HG02798 (cell line): ENCODE measurements around the gene RXRA.

Experiments
- ATAC-seq: cut with Tn5 transposase; IDR thresholded peaks from one replicate; pipeline ENCODE4 v1.9.1; 2021; ENCODE audit warnings: mild to moderate bottlenecking; ENCODE audit not compliant: unreplicated experiment, poor library complexity

RXRA gene

DNA sequence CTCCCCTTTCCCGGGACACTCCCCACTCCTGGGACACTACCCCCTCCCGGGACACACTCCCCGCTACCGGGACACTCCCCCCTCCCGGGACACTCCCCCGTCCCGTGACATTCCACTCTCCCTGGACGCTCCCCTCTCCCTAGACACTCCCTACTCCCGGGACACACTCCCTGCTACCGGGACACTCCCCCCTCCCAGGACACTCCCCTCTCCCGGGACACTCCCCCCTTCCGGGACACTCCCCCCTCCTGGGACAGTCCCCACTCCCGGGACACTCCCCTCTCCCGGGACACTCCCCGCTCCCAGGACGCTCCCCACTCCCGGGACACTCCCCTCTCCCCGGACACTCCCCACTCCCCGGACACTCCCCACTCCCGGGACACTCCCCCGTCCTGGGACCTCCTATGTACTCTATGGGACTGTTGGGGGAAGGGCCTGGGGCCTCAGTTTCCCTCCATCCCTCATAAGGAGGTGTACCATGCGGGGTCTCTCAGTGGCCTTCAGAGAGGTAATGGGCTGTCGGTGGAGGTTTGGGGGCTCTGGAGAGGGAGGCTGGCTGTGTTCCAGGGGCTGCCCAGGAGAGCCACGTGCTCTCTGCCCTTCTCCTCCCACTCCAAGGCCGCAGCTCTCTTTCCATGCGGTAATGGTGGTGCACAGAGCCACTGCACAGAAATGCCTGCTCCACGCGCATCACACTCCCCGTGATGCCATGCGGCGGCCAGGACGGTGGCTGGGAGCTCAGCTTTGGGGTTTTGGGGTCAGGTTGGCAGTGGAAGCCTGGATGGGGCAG, 96.2 kb downstream of the RXRA start:
- ATAC-seq: no peak

DNA sequence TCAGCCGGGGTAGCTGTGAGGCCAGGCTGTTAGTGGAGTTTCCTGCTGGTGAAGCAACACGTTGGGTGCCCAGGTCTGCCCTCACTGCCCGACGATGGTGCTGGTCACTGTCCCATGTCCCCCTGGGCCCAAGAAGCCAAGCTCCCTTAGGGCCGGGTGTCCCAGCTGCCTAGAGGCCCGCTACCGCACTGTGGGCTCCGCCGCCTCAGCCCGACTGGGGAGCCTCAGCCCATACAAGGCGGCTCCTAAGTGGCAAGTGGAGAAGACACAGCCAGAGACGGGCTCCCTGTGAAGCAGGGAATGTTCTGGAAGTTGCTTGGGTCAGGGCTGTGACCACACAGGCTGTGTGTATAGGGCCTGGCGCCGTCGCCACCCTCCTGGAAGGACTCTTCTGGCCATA, 96.9 kb downstream of the RXRA start:
- ATAC-seq: no peak

DNA sequence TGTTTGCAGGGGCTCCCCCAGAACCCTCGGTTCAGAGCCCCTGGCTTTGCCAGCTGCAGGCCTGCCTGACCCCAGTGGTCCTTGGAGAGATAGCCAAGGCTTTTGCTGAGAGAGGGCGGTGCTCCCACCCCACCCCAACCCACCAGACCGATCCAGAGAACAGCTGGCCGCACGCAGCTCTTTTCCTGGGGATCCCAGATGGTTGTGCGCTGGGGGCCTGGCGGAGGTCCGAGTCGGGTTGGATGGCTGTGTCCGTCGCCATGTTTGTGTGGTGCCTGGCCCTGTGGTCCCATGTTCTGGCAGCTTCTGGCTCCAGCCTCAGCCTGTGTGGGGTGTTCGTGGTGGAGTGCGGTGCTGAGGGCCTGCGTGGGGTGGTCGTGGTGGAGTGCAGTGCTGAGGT, 97.5 kb downstream of the RXRA start:
- ATAC-seq: no peak

- no peak for ATAC-seq
Observed at GRCh38 chr9:134424818-134425217, 98.6 kb downstream of the RXRA start.

DNA sequence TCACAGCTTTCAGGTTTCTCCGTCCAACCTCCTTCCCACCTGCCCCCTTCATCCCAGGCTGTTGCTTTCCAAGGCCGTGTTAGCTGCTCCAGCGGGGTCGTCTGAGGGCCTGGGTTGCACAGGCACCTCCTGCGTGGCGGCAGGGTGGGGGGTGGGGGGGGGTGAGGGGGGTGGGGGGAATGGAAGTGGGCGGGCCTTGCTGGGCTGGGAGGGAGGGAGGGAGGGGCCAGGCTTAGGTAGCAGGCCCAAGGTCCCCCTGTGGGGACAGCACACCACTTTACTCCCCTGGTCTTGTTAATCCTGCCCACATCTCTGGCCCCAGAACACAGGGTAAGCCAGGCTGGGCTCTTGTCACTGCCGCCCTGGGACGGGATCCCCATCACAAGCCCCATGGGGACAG, 99.1 kb downstream of the RXRA start:
- ATAC-seq: no peak

- ATAC-seq: no peak
Observed at GRCh38 chr9:134425812-134426211, 99.6 kb downstream of the RXRA start.

DNA sequence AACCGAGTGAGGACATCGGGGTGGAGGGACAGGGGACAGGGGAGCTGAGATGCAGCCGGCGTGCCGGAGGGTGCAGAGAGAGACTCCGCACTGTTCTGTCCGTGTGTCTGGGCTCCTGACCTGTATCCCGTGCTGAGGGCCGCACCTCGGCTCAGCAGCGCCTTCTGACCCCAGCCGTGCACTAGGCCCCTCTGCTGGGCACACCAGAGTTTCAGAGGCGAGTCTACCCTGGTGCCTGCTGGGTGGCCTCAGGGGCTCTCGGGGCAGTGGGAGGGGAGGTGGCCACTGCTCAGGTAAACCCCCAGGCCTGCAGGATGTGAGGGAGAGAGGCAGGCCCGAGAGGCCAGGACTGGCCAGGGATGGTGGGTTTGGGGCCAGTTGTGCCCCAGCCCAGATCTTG, 100.2 kb downstream of the RXRA start:
- ATAC-seq: no peak

DNA sequence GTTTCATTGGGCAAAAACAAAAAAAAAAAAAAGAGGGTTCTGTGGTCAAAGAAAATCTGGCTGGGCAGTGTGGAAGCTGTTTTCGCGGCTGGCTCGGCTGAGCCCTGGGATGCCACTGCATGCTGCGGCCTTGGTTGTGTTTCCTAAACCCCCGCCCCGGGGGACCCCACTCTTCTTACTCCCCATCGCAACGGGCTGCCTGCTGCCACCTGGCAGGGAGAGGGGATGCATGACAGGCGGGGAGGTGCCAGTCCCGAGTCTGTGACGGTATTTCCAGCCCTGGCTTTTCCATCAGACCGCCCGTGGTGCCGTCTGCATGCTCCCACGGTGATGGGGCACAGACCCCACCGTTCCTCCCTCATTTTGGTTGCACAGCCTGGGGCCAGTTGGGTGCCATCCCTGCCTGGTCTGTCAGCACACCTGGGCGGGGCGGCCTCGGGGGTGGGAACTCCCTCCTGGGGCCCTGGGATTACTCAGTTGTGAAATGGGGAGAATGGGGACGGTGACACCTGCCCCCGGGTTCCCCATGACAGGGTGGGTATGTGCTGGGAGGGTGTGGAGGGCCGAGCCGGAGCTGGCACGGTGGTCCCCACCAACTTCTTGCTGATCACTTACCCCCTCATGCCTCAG, 101.0 kb downstream of the RXRA start:
- ATAC-seq: no peak

- ATAC-seq: no peak
Observed at GRCh38 chr9:134428559-134428958, 102.3 kb downstream of the RXRA start.

DNA sequence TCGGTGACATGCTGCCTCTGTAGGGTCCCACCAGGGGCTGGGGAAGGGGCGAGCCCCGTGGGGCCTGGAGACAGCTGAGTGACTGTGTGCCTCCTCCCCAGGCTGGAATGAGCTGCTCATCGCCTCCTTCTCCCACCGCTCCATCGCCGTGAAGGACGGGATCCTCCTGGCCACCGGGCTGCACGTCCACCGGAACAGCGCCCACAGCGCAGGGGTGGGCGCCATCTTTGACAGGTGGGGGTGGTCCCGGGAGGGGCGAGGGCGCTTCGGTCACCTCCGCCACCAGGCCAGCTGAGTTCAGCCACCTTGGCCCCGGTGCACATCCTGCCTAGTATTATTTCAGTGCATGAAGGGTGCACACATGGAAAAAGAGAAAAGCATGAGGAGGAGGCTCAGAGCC, 102.8 kb downstream of the RXRA start:
- ATAC-seq: no peak

- ATAC-seq: no peak
Observed at GRCh38 chr9:134429481-134429880, 103.2 kb downstream of the RXRA start.

DNA sequence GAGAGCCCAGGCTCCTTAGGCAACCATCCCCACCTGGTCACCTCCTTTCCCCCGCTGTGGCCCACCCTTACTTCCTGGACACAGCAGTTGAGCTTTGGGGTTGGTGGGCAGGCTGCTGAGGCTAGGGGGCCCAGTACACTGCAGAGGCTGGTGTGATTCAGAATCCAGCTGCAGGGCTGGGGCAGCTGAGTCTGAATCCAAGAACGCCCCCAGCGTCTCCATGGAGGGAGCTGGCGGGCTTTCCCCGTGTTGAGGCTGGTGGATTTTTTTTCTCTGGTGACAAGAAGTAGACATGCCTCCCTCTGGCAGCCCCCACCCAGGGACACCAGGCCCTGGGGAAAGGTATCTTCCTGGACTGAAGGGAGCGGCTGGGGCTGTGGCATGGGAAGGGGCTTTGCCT, 104.8 kb downstream of the RXRA start:
- no peak for ATAC-seq

GRCh38 chr9:134431626-134432025, 105.4 kb downstream of the RXRA start:
- ATAC-seq: no peak

DNA sequence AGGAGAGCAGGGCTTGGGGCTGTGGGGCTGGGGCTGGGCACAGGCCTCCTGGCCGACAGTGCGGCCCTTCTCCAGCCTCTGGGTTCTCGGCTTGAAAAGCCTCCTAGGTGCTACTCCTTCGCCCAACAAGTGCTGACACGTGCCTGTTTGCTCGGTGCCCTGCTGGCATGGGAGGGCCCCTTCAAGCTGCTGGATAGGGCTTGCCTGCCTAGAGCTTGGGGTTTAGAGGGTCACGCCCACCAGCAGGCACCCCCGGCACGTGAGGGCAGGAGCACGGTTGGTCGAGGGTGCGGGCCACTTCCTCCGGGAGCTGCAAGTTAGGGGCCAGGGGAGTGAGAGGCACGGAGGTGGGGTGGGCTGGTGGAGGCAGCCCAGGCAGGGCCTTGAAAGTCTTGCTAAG, 106.2 kb downstream of the RXRA start:
- no peak for ATAC-seq

DNA sequence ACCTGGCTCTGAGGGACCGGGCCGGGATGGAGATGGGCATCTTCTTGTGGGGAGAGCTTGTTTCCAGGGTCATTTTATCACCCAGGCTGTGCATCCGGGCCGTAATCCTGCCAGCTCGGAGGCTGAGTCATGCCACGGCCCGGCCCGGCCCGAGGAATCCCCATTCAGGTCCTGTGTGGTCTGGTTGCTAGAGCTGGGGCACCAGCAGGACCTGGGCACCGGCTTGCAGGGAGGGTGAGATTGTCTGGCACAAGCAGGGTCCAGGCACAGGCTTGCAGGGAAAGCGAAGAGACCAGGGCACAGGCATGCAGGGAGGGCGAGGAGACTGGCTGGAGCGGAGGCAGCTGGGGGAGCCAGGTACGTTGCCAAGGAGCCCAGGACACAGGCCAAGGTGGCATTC, 106.8 kb downstream of the RXRA start:
- no peak for ATAC-seq

GRCh38 chr9:134433909-134434882, 107.9 kb downstream of the RXRA start:
- ATAC-seq: no peak

GRCh38 chr9:134434894-134435506, 108.7 kb downstream of the RXRA start:
- ATAC-seq: no peak

- ATAC-seq: no peak
Observed at GRCh38 chr9:134435550-134436378, 109.5 kb downstream of the RXRA start.

GRCh38 chr9:134436379-134436762, 110.1 kb downstream of the RXRA start:
- no peak for ATAC-seq

DNA sequence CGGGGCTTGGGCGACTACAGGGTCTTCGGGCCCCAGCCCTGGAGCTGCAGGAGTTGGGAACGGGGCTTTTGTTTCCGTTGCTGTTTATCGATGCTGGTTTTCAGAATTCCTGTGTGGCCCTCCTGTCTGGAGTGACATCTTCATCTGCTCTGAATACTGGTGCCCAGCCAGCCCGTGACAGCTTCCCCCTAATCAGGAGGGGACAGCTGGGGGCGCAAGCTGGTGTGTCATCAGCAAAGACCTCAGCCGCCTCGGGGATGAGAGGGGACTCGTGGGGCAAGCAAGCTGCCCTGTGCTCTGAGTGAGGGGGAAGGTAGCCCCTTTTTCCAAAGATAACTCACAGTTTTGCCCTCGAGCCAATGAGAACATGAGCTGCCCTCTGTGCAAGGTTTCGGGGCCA, 110.7 kb downstream of the RXRA start:
- no peak for ATAC-seq
